ENCODE data around the gene NCAPG. TPM values are rescaled to one million over a fixed set of nuclear protein-coding genes. Genes with fewer than 3 reads are reported as not detected.

The NCAPG gene
- total and polyA plus RNA-seq, 9 of the 15 experiments (the other 6 are each of a cell fraction or from before 2014, with no cell fraction given): 25.6 to 102 (median 65.3) TPM

GRCh38 chr4:17770845-17771244 is 39.9 kb upstream of the NCAPG start (continued):
- no peak for TF ChIP-seq ZBTB12 (CRISPR knock-in tag; IDR thresholded peaks at IDR 0.05)
- TF ChIP-seq ZEB2 (IDR thresholded peaks at IDR 0.05): peak; percentile 68; the same call in 1 of the 2 replicates
- TF ChIP-seq ZNF407 (IDR thresholded peaks at IDR 0.05; ENCODE audit: low read depth): no peak
- TF ChIP-seq PKNOX1 (IDR thresholded peaks at IDR 0.05): peak; percentile 49; the same call in 1 of the 2 replicates
- peak; percentile 84 for TF ChIP-seq SOX6 (IDR thresholded peaks at IDR 0.05)
- TF ChIP-seq LCOR (CRISPR knock-in tag; IDR thresholded peaks at IDR 0.05): peak; percentile 57; the same call in 1 of the 2 replicates
- TF ChIP-seq IRF1 (CRISPR knock-in tag; IDR thresholded peaks at IDR 0.05; ENCODE audit: borderline replicate concordance): no peak
- TF ChIP-seq KLF10 (CRISPR knock-in tag; IDR thresholded peaks at IDR 0.05): no peak

Data from K562 (cell line).